ENCODE data around the gene GDF10.

Gene GDF10

GRCh38 chr10:47268696-47269095, 31.3 kb upstream of the GDF10 start:
- in situ Hi-C loops (cut with HindIII; ENCODE audit: low sequenced_read_pairs) = no loop called here

GRCh38 chr10:47269294-47269693, 30.7 kb upstream of the GDF10 start:
- in situ Hi-C loops (cut with HindIII; ENCODE audit: low sequenced_read_pairs) = no loop called here

- in situ Hi-C loops (cut with HindIII; ENCODE audit: low sequenced_read_pairs) = no loop called here
Measured at GRCh38 chr10:47276071-47276470, 23.9 kb upstream of the GDF10 start.

GRCh38 chr10:47276576-47277351, 23.2 kb upstream of the GDF10 start:
- in situ Hi-C loops (cut with HindIII; ENCODE audit: low sequenced_read_pairs) = no loop called here

GRCh38 chr10:47277352-47278151, 22.4 kb upstream of the GDF10 start:
- in situ Hi-C loops (cut with HindIII; ENCODE audit: low sequenced_read_pairs) = no loop called here

GRCh38 chr10:47278152-47278473, 21.9 kb upstream of the GDF10 start:
- in situ Hi-C loops (cut with HindIII; ENCODE audit: low sequenced_read_pairs) = no loop called here

- in situ Hi-C loops (cut with HindIII; ENCODE audit: low sequenced_read_pairs) = no loop called here
Measured at GRCh38 chr10:47278720-47279119, 21.3 kb upstream of the GDF10 start.

GRCh38 chr10:47279276-47279675, 20.7 kb upstream of the GDF10 start:
- in situ Hi-C loops (cut with HindIII; ENCODE audit: low sequenced_read_pairs) = no loop called here

- in situ Hi-C loops (cut with HindIII; ENCODE audit: low sequenced_read_pairs) = no loop called here
Measured at GRCh38 chr10:47282005-47282656, 17.9 kb upstream of the GDF10 start.

GRCh38 chr10:47282657-47283018, 17.4 kb upstream of the GDF10 start:
- in situ Hi-C loops (cut with HindIII; ENCODE audit: low sequenced_read_pairs) = no loop called here

- in situ Hi-C loops (cut with HindIII; ENCODE audit: low sequenced_read_pairs) = no loop called here
Measured at GRCh38 chr10:47283101-47283630, 16.8 kb upstream of the GDF10 start.

- in situ Hi-C loops (cut with HindIII; ENCODE audit: low sequenced_read_pairs) = no loop called here
Measured at GRCh38 chr10:47283848-47284247, 16.1 kb upstream of the GDF10 start.

GRCh38 chr10:47285381-47286115, 14.4 kb upstream of the GDF10 start:
- in situ Hi-C loops (cut with HindIII; ENCODE audit: low sequenced_read_pairs) = no loop called here

GRCh38 chr10:47286116-47286505, 13.9 kb upstream of the GDF10 start:
- in situ Hi-C loops (cut with HindIII; ENCODE audit: low sequenced_read_pairs) = no loop called here

GRCh38 chr10:47286591-47287315, 13.2 kb upstream of the GDF10 start:
- in situ Hi-C loops (cut with HindIII; ENCODE audit: low sequenced_read_pairs) = no loop called here

- in situ Hi-C loops (cut with HindIII; ENCODE audit: low sequenced_read_pairs) = no loop called here
Measured at GRCh38 chr10:47287365-47287802, 12.6 kb upstream of the GDF10 start.

- in situ Hi-C loops (cut with HindIII; ENCODE audit: low sequenced_read_pairs) = no loop called here
Measured at GRCh38 chr10:47287805-47288204, 12.2 kb upstream of the GDF10 start.

GRCh38 chr10:47288236-47288635, 11.8 kb upstream of the GDF10 start:
- in situ Hi-C loops (cut with HindIII; ENCODE audit: low sequenced_read_pairs) = no loop called here

GRCh38 chr10:47288916-47289495, 11.0 kb upstream of the GDF10 start:
- in situ Hi-C loops (cut with HindIII; ENCODE audit: low sequenced_read_pairs) = no loop called here

- in situ Hi-C loops (cut with HindIII; ENCODE audit: low sequenced_read_pairs) = no loop called here
Measured at GRCh38 chr10:47289921-47290320, 10.1 kb upstream of the GDF10 start.
